ENCODE measurements around the gene DUSP10.

- TF ChIP-seq CTCF (IDR thresholded peaks at IDR 0.05) (no peak), EP300 (IDR thresholded peaks at IDR 0.05) (no peak), POLR2A (IDR thresholded peaks at IDR 0.05) (no peak)
These were observed 17.5 kb upstream of the DUSP10 start for GRCh38 chr1:221759436-221759835.

All from stomach (tissue), 4 donors.